OCI-LY7 (cell line): ENCODE results near the gene DDR1. TPM values are rescaled to one million over a fixed set of nuclear protein-coding genes. Genes with fewer than 3 reads are reported as not detected.

ENCODE experiments used
- Bru-seq: library from RNA; stranded (reverse); fragments of 400-500 nt; gene quantifications from one replicate; lab custom pipeline; 2021; lab: Mats Ljungman, UMichigan
- BruChase-seq, 2 experiments: library from RNA; stranded (reverse); fragments of 400-500 nt; gene quantifications; one replicate each; lab custom pipeline; 2021; lab: Mats Ljungman, UMichigan
- BruUV-seq: library from RNA; stranded (reverse); fragments of 400-500 nt; replicated peaks from 2 replicates; lab custom pipeline; 2021; lab: Mats Ljungman, UMichigan
- CTCF ChIA-PET: fragments of 300-600 bp; sonication (Branson Sonifier 250); formaldehyde crosslinking; loops from one replicate; lab custom pipeline; 2022; ENCODE audit warnings: antibody characterized with exemption; ENCODE audit not compliant: unreplicated experiment; lab: Charles Lee
- POLR2A ChIA-PET: fragments of 300-600 bp; sonication (Branson Sonifier 250); formaldehyde crosslinking; loops from one replicate; lab custom pipeline; 2022; ENCODE audit warnings: antibody characterized with exemption; lab: Charles Lee
- DNase-seq: peaks from one replicate; pipeline ENCODE4 v3.0.0-alpha.2; 2015; ENCODE audit warnings: low spot score
- H2AFZ ChIP-seq: fragments of 200-600 bp; sonication (generic), shearing (Covaris generic); 2 replicates; pipeline ENCODE4 v1.6.1; 2014; ENCODE audit warnings: mild to moderate bottlenecking, antibody characterized with exemption, low read length, moderate library complexity
- H3K27ac ChIP-seq: fragments of 200-600 bp; sonication (generic); 2 replicates; pipeline ENCODE4 v1.5.1; 2014; ENCODE audit warnings: mixed run types, low read depth, mild to moderate bottlenecking, moderate library complexity, low read length, inconsistent platforms; ENCODE audit not compliant: poor library complexity, severe bottlenecking
- H3K36me3 ChIP-seq: fragments of 200-600 bp; sonication (generic); 2 replicates; pipeline ENCODE4 v1.6.1; 2014; ENCODE audit warnings: mild to moderate bottlenecking, antibody characterized with exemption, low read length, moderate library complexity, mixed read lengths; ENCODE audit not compliant: insufficient read depth
- H3K4me1 ChIP-seq: fragments of 200-600 bp; sonication (generic); 2 replicates; pipeline ENCODE4 v1.5.1; 2014; ENCODE audit warnings: mild to moderate bottlenecking, low read length; ENCODE audit not compliant: insufficient read depth, poor library complexity, severe bottlenecking
- H3K4me2 ChIP-seq: fragments of 200-600 bp; sonication (generic); 2 replicates; pipeline ENCODE4 v1.6.1; 2014; ENCODE audit warnings: mild to moderate bottlenecking, low read length
- H3K4me3 ChIP-seq: fragments of 200-600 bp; sonication (generic); 2 replicates; pipeline ENCODE4 v1.5.1; 2014; ENCODE audit warnings: mild to moderate bottlenecking, low read depth, low read length; ENCODE audit not compliant: poor library complexity, severe bottlenecking
- H3K79me2 ChIP-seq: fragments of 200-600 bp; sonication (generic); 2 replicates; pipeline ENCODE4 v1.6.1; 2016; ENCODE audit warnings: low read depth, mild to moderate bottlenecking, low read length, moderate library complexity, mixed read lengths; ENCODE audit not compliant: insufficient read depth
- H3K9me2 ChIP-seq: fragments of 200-600 bp; sonication (generic); 2 replicates; pipeline ENCODE4 v1.6.1; 2016; ENCODE audit warnings: mild to moderate bottlenecking, low read length, mixed read lengths; ENCODE audit not compliant: insufficient read depth
- H3K9me3 ChIP-seq: fragments of 200-600 bp; sonication (generic); 2 replicates; pipeline ENCODE4 v1.6.1; 2014; ENCODE audit warnings: mild to moderate bottlenecking, mixed run types, low read length, mixed read lengths
- H4K20me1 ChIP-seq: fragments of 200-600 bp; sonication (generic); 2 replicates; pipeline ENCODE4 v1.6.1; 2014; ENCODE audit warnings: mild to moderate bottlenecking, antibody characterized with exemption, low read length, moderate library complexity, mixed read lengths; ENCODE audit not compliant: insufficient read depth
- CTCF ChIP-seq: fragments of 200-600 bp; sonication (generic); conservative IDR thresholded peaks from 2 replicates; pipeline ENCODE4 v1.5.1; 2014; ENCODE audit warnings: mild to moderate bottlenecking, antibody characterized with exemption, low read length, moderate library complexity, mixed read lengths
- EZH2phosphoT487 ChIP-seq: fragments of 200-600 bp; sonication (generic); IDR thresholded peaks from 2 replicates; pipeline ENCODE4 v1.6.1; 2018; ENCODE audit warnings: low read depth, borderline replicate concordance, mild to moderate bottlenecking, mixed run types, antibody characterized with exemption, low read length, moderate library complexity, mixed read lengths
- intact Hi-C: fragments of 100-400 bp; cut with micrococcal nuclease; formaldehyde crosslinking; loops from one replicate; pipeline ENCODE4 v1.10.0; 2022; ENCODE audit not compliant: unreplicated experiment
- long read RNA-seq: library from polyadenylated mRNA; stranded (forward); transcript quantifications from one replicate; pipeline ENCODE4 v2.0.0, GENCODE V29; 2022
- total RNA-seq, 2 experiments: library from RNA; depleted of rRNA in 1 of 2; stranded (reverse); fragments of >200 nt in 1 of 2; shearing (Covaris generic) in 1 of 2; gene quantifications; 2 replicates each; pipeline ENCODE4 v1.2.3, GENCODE V29; 2014 to 2022

Gene DDR1
- total RNA-seq (2014; rRNA removed; shearing (Covaris generic)) = 14.0 and 15.4 TPM in 2 replicates
- 24.6 and 30.3 TPM in 2 replicates for total RNA-seq (2022)
- percentile 41 among the genes with signal in this experiment for Bru-seq, nascent RNA
- percentile 41 among the genes with signal in this experiment for BruChase-seq, experiment 1, labeled RNA remaining after a 6-hour chase
- BruChase-seq, experiment 2, labeled RNA remaining after a 2-hour chase = percentile 48 among the genes with signal in this experiment
- long read RNA-seq, partial matches to known transcripts = 5 of 23 reads
- long read RNA-seq, other reads (novel, unspliced or antisense) = 13 of 23 reads

DNA sequence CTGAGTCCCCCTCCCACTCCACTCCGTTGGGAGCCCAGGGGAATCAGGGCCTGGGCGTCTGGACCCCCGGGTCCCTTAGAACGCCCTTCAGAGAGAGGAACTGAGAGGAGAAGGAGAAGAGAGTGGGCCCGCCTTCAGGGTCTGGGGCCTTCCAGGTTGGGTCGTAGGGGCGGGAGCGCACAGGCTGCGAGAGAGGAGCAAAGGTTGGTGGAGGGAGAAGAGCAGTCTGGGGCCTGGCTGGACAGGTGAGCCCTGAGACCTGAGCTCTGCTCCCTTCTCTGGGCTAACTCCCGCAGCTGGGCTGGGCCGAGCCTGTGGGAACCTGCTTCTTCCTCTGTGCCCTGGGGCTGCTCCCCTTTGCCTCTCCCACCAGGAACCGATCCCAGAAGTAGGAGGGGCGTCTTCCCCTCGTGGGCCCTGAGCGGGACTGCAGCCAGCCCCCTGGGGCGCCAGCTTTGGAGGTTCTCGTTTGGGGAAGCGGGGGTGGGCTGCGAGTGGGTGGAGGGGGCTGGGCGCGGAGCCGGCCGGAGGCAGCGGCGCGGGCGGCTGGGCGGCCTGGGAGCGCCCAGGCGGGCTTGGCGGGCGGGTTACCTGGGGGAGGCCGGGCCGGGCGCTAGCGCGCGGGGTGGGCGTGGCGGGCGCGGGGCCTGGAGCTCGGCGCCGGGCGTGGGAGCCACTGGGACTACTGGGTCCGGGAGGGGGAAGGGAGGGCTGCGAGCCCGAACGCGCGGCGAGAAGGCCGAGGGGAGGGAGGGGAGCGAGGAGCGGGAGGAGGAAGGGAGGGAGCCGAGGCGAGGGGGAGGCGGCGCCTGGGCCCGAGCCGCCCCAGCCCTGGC is at the start of gene DDR1:
DDR1 (plus strand) TSS at position 835 of the 836 bp plus-strand sequence. CDS start 4,211 bp downstream, outside the sequence.
- TF ChIP-seq EZH2phosphoT487 = no peak
- no peak for TF ChIP-seq CTCF
- Histone ChIP-seq H3K4me1 (peaks cover 53% of the 10 kb centered on the region), H2AFZ (peak within 1 kb of the TSS; percentile 40), H3K9me3 (no peaks in the 10 kb centered on the region), H3K36me3 (no peaks in the 10 kb centered on the region), H3K79me2 (no peaks in the 10 kb centered on the region), H3K27ac (peak within 1 kb of the TSS; percentile 85), H4K20me1 (no peaks in the 10 kb centered on the region), H3K4me2 (peak within 1 kb of the TSS; percentile 75), H3K9me2 (no peaks in the 10 kb centered on the region), H3K4me3 (peak within 1 kb of the TSS; percentile 68)
- DNase-seq = peak; percentile 58
- POLR2A ChIA-PET = interaction anchor here (0.5 to 2.2 kb wide), 6 partner anchors 24 to 202 kb away, joined by 3 to 15 read pairs (median 4); partner anchors contain the start of gene GTF2H4
- intact Hi-C loops = loop anchor here (2.0 to 10.0 kb wide), 2 partner anchors 31 to 209 kb away; partner anchors contain the start of genes DHX16 and VARS2
- BruUV-seq = no TSS peak
- CTCF ChIA-PET = interaction anchor here (0.6 kb wide), 2 partner anchors 12 to 247 kb away, joined by 3 to 12 read pairs; no protein-coding TSS in a partner anchor

DNA sequence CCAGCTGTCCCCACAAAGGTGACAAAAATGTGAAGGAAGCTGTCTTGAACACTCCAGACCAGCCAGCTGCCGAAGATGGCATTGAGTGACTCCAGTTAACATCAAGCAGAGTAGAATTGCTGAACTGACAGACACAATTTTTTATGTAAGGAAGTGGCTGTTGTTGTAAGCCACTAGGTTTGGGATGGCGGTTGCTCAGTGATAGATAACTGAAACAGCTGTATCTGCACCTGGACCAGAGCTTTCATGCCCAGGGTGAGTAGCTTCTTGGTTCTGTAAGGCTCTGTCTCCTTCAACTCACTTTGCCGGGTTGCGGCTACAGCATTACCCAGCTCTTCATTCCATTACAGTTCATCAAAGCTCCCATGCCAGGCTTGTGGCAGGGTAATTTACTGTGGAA is 49.7 kb upstream of the DDR1 start:
- no peak overlapping the region for H3K4me2 ChIP-seq
- H3K79me2 ChIP-seq = no peaks in the 10 kb centered on the region
- H4K20me1 ChIP-seq = no peaks in the 10 kb centered on the region
- no peaks in the 10 kb centered on the region for H3K9me2 ChIP-seq
- H3K27ac ChIP-seq = no peak overlapping the region
- H3K4me3 ChIP-seq = no peak overlapping the region
- DNase-seq = peak; percentile 45
- H3K4me1 ChIP-seq = peaks cover 17% of the 10 kb centered on the region
- intact Hi-C loops = no loop called here
- no peak for TF ChIP-seq CTCF
- no peaks in the 10 kb centered on the region for H3K9me3 ChIP-seq
- 0 out of 2 replicates have a peak overlapping the region, but pooled peaks have one; percentile 2 for H2AFZ ChIP-seq
- POLR2A ChIA-PET = interaction anchor here (1.0 kb wide), 1 partner anchor 14 kb away, joined by 3 read pairs; no protein-coding TSS in a partner anchor
- CTCF ChIA-PET = no interaction called here
- no TSS peak for BruUV-seq
- no peaks in the 10 kb centered on the region for H3K36me3 ChIP-seq
